Choroid plexus epithelial cell (primary cell): ENCODE measurements around the gene CAT.

Experiments
- DNase-seq: peaks from one replicate; pipeline ENCODE4 v3.0.0-alpha.2; 2010; ENCODE audit warnings: low read depth
- H3K4me3 ChIP-seq: 2 replicates; pipeline ENCODE4 v1.5.1; 2011; ENCODE audit warnings: low read depth, mild to moderate bottlenecking, control low read depth, low read length, moderate library complexity
- TF ChIP-seq, protein P1 (sequence below): conservative IDR thresholded peaks from 2 replicates; pipeline ENCODE4 v1.5.1; 2011; ENCODE audit warnings: low read depth, mild to moderate bottlenecking, control low read depth, inconsistent platforms, low read length, moderate library complexity

CAT gene

DNA sequence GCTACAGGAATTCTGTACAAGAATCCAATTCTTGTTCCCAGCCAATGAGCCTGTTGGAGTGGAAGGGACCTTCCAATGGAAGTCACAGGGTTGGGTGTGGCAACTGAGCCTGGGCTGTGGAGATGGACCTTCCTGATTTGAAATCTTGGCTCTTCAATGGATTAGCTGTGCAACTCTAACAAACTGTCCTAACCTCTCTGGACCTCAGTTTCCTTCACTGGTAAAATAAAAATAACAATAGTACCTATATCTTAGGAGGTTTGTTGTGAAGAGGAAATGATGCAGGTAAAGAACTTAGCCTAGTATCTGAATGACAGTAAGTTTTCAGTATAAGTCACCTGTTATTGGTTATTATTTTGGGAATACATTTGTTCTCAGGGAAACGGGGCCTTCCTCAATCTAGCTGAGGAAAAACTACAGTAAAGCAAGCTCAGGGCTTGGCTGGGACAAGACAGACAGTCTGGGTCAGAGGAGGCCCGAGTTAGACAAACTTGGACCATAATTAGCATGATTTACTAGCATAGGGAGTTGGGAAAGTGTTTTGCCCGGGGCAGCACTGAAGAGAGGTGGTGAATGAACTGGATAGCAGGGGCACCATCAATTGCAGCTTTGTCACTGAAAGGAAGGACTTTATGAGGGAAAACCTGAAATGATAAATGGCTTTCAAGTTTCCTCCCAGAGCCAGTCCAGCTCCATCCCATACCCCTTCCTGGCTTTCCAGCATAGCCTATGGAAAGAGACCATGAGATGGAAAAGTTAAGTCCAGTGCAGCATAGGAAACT is 61.2 kb downstream of the CAT start:
- no peak for DNase-seq
- H3K4me3 ChIP-seq, result no peak overlapping the region
- TF ChIP-seq, protein P1, sequence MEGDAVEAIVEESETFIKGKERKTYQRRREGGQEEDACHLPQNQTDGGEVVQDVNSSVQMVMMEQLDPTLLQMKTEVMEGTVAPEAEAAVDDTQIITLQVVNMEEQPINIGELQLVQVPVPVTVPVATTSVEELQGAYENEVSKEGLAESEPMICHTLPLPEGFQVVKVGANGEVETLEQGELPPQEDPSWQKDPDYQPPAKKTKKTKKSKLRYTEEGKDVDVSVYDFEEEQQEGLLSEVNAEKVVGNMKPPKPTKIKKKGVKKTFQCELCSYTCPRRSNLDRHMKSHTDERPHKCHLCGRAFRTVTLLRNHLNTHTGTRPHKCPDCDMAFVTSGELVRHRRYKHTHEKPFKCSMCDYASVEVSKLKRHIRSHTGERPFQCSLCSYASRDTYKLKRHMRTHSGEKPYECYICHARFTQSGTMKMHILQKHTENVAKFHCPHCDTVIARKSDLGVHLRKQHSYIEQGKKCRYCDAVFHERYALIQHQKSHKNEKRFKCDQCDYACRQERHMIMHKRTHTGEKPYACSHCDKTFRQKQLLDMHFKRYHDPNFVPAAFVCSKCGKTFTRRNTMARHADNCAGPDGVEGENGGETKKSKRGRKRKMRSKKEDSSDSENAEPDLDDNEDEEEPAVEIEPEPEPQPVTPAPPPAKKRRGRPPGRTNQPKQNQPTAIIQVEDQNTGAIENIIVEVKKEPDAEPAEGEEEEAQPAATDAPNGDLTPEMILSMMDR, result no peak

DNA sequence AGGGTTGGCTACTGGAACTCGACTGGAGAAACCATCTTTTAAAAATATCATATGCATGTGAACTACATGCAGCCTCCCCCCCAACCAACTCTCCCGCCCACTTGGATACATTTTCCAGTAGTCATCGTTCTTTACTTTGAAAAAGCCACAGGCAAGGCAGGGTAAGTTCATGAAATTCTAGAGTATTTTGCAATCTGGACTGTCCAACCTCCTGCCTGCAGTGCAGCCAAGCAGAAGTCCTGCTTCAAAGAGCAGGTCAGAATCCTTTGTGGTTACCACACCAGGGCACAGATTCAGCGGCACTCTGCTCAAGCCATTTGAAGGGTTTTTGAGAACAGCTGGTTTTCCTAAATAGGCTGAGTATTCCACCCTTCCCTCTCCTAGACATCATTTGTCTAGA is 62.8 kb downstream of the CAT start:
- TF ChIP-seq, protein P1, result no peak
- peak; percentile 97 for DNase-seq
- no peak overlapping the region for H3K4me3 ChIP-seq

DNA sequence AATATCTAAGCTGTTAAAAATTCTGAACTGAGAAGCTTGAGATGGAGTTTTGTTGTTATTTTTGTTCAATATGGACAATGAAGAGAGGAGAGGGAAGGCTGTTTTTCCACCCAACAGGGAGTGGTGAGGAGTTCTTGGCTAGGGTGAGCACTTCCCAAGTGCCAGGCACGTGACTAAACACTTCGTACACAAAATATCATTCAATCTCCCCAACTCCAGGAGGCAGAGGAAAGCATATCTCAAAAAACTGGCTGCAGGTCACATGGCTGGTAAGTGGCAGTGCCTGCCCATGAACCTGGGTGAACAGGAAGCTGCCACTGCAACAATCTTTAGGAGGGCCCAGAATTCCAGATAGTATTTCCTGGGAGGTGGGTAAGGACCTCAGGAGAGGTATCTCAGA is 63.2 kb downstream of the CAT start:
- no peak for DNase-seq
- TF ChIP-seq, protein P1, result no peak
- no peak overlapping the region for H3K4me3 ChIP-seq

DNA sequence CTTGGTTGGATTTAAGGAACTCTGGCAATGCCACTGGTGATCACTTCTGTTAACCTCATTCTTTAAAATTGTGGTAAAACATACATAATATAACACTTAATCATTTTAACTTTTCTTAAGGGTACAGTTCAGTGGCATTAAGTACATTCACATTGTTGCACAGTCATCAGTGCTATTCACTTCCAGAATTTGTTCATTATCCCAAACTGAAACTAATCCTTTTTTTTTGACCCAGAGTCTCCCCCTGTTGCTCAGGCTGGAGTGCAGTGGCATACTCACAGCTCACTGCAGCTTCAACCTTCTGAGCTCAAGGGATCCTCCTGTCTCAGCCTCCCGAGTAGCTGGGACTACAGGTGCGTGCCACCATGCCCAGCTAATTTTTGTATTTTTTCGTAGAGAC is 64.2 kb downstream of the CAT start:
- TF ChIP-seq, protein P1, result peak; percentile 23
- no peak overlapping the region for H3K4me3 ChIP-seq
- DNase-seq, result no peak

DNA sequence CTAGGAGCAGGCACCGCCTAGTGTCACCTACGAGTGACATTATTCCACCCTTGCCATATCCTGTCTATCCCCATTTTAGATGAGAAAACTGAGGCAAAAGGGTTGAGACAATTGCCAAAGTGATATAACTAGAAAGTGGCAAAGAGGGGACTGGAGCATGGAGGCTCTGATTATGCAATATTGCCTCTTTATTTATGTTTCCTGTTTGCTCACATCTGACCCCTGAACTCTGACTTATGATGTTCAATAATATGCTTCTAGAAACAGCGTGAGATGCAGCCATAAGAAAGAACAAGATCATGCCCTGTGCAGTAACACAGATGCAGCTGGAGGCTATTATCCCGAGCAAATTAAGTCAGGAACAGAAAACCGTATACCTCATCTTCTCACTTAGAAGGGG is 67.1 kb downstream of the CAT start:
- peak; percentile 21 for DNase-seq
- TF ChIP-seq, protein P1, result no peak

DNA sequence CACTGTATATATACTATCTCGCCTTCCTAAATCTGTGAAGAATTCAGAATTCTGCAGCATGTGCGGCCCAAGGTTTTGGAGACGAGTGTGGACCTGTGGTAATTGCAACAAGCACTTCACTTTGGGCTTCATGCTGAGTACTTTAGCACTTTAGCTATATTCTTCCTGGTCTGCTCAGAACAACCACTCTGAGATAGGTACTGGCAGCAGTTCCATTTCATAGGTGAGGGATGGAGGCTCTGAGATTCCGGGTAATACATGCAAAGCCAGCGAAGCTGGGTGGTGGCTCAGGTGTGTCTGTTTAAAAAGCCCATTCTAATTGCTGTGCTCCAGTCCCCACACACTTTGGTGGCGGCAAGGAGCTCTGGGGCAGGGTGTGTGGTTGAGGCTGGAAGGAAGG is 68.4 kb downstream of the CAT start:
- H3K4me3 ChIP-seq, result no peak overlapping the region
- DNase-seq, result no peak
- TF ChIP-seq, protein P1, result no peak

More for the DNA sequence above, 67.1 kb downstream of the CAT start:
- no peak overlapping the region for H3K4me3 ChIP-seq

DNA sequence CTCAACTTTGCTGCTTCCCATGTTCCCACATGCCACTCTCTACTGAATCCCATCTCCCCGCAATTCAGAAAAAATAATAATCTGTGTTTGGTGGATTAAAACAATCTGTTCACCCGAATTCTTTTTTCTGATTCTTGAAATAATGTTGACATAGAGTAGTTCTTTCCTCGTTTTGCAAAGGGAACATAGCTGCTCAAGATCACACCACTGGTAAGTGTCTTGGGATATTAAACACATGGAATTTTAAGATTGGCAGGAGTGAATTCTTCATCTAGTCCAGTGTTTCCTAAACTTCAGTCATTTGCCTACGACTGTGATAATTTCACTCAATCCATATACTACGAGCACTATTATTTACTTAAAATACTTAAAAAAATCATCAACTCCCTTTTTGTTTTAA is 68.9 kb downstream of the CAT start:
- H3K4me3 ChIP-seq, result no peak overlapping the region
- TF ChIP-seq, protein P1, result no peak
- no peak for DNase-seq
